ENCODE measurements around the gene PPP4R2. TPM values are rescaled to one million over a fixed set of nuclear protein-coding genes. Genes with fewer than 3 reads are reported as not detected.

The PPP4R2 gene
- 27.6 and 31.6 TPM in 2 replicates for total RNA-seq

GRCh38 chr3:72996473-72997333 is at the start of gene PPP4R2:
Gene PPP4R2 (plus strand): TSS chr3:72996811. CDS start chr3:72997038, 227 bp downstream.

GRCh38 chr3:73061416-73061815 is 64.8 kb downstream of the PPP4R2 start, which contains the start of gene EBLN2:
Gene EBLN2 (plus strand): TSS chr3:73061659. CDS start chr3:73062082, 423 bp downstream.

Other genes starting within 250 kb of the PPP4R2 start
- 13.9 and 14.5 TPM in 2 replicates for gene SHQ1, start 148.4 kb upstream of the PPP4R2 start, total RNA-seq
- gene GXYLT2, start 108.8 kb upstream of the PPP4R2 start, total RNA-seq = 0.07 and 0.64 TPM in 2 replicates
- 1.4 and 2.4 TPM in 2 replicates for gene EBLN2, start 64.8 kb downstream of the PPP4R2 start, total RNA-seq

All from mammary microvascular endothelial cell (primary cell).